GM19099 (cell line): ENCODE data around the gene ITGA6.

Experiments used
- POLR2A ChIP-seq: IDR thresholded peaks from 3 replicates; pipeline ENCODE4 v1.6.1; 2011; ENCODE audit warnings: low read depth; ENCODE audit not compliant: insufficient read length; ENCODE audit errors: extremely low read depth

Gene ITGA6

GRCh38 chr2:172405673-172406072 is 21.7 kb upstream of the ITGA6 start:
- no peak for TF ChIP-seq POLR2A

GRCh38 chr2:172408143-172408766 is 19.1 kb upstream of the ITGA6 start:
- TF ChIP-seq POLR2A: no peak

- TF ChIP-seq POLR2A: no peak
These were observed 18.3 kb upstream of the ITGA6 start for GRCh38 chr2:172409042-172409441.

GRCh38 chr2:172412984-172413492 is 14.3 kb upstream of the ITGA6 start:
- no peak for TF ChIP-seq POLR2A

GRCh38 chr2:172415157-172415864 is 12.1 kb upstream of the ITGA6 start:
- TF ChIP-seq POLR2A: no peak

GRCh38 chr2:172415865-172416183 is 11.6 kb upstream of the ITGA6 start:
- TF ChIP-seq POLR2A: no peak

- TF ChIP-seq POLR2A: no peak
These were observed 10.8 kb upstream of the ITGA6 start for GRCh38 chr2:172416447-172417058.

GRCh38 chr2:172420216-172420615 is 7.2 kb upstream of the ITGA6 start:
- no peak for TF ChIP-seq POLR2A

- no peak for TF ChIP-seq POLR2A
These were observed 4.2 kb upstream of the ITGA6 start for GRCh38 chr2:172423160-172423559.

- no peak for TF ChIP-seq POLR2A
These were observed 2.0 kb upstream of the ITGA6 start for GRCh38 chr2:172425336-172425735.

GRCh38 chr2:172426635-172427255 is 641 bp upstream of the ITGA6 start:
- TF ChIP-seq POLR2A: no peak

GRCh38 chr2:172427990-172428831 is 825 bp downstream of the ITGA6 start:
- TF ChIP-seq POLR2A: no peak

GRCh38 chr2:172428832-172429210 is 1.4 kb downstream of the ITGA6 start:
- TF ChIP-seq POLR2A: no peak

- TF ChIP-seq POLR2A: no peak
These were observed 2.0 kb downstream of the ITGA6 start for GRCh38 chr2:172429301-172429968.
